Measurements from ENCODE around the gene FREM1. TPM values are rescaled to one million over a fixed set of nuclear protein-coding genes. Genes with fewer than 3 reads are reported as not detected.

Gene FREM1
- total and polyA plus RNA-seq, 2 experiments from 2014 or later, result 0.78 to 3.1 TPM

DNA sequence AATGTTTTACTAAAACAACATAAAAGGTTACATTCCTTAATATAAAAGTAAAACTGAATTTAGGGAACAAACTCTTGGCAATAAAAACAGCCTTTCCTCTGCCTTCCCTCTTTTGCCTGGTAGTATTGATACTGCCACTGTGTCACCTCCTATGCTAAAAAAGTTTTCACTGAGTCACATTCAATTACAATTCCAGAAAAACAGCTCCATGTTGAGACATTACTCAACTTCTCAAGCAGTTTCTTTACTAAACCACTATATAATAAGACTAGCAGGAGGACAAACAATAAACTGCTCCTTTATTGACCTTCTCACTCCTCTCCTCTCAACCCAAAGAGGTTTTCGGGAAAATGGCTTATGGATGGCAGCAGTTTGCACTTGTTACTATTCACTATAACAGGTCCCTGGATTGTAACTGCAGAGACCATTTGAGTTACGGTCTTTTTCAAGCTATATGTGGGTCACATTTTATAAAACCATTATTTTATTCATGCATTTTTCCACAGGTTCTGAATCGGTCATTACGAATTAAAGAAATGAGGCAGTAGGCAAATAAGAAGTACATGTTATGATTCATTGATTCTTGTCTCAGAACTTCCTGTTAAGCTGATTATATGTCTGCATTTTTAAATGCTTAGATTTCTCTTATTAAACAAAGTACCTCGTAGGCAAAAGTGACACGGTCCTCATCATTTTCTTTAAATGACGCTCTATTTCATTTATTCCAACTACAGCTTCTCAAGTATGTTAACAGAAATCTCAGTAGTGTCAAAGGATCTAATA lies 219.1 kb downstream of the FREM1 start:
- Mint-ChIP-seq H3K4me3 (peak overlapping the region; percentile 36; the same call in 2 of the 3 replicates), H3K27ac (no peak overlapping the region), H3K36me3 (ENCODE audit: low read depth) (peaks cover 32% of the 10 kb centered on the region), H3K9me3 (no peaks in the 10 kb centered on the region), H3K4me1 (peaks cover 21% of the 10 kb centered on the region), H3K27me3 (ENCODE audit: insufficient read depth, low read depth, poor library complexity) (peaks cover 7% of the 10 kb centered on the region)
- Histone ChIP-seq H3K4me3 (no peak overlapping the region), H3K27me3 (ENCODE audit: insufficient read depth) (peaks cover 5% of the 10 kb centered on the region; the same call in 1 of the 2 replicates), H3K4me2 (no peak overlapping the region), H3K4me1 (ENCODE audit: insufficient read depth) (peaks cover 12% of the 10 kb centered on the region; the same call in 1 of the 2 replicates), H3K9me2 (ENCODE audit: insufficient read depth) (no peaks in the 10 kb centered on the region), H4K20me1 (replicated peaks; ENCODE audit: insufficient read depth) (no peaks in the 10 kb centered on the region), H3K27ac (ENCODE audit: low read depth) (no peak overlapping the region), H3K36me3 (ENCODE audit: insufficient read depth) (no peaks in the 10 kb centered on the region), H2AFZ (no peak overlapping the region), H3F3A (replicated peaks; ENCODE audit: low read depth) (0 out of 2 replicates have a peak, but pooled peaks cover 3% of the 10 kb centered on the region), H3K79me2 (replicated peaks; ENCODE audit: insufficient read depth) (peaks cover 20% of the 10 kb centered on the region)
- DNase-seq (ENCODE audit: low spot score) (no peak), ATAC-seq (no peak)
- TF ChIP-seq, protein P1, sequence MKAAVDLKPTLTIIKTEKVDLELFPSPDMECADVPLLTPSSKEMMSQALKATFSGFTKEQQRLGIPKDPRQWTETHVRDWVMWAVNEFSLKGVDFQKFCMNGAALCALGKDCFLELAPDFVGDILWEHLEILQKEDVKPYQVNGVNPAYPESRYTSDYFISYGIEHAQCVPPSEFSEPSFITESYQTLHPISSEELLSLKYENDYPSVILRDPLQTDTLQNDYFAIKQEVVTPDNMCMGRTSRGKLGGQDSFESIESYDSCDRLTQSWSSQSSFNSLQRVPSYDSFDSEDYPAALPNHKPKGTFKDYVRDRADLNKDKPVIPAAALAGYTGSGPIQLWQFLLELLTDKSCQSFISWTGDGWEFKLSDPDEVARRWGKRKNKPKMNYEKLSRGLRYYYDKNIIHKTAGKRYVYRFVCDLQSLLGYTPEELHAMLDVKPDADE (IDR thresholded peaks at IDR 0.05), result no peak

DNA sequence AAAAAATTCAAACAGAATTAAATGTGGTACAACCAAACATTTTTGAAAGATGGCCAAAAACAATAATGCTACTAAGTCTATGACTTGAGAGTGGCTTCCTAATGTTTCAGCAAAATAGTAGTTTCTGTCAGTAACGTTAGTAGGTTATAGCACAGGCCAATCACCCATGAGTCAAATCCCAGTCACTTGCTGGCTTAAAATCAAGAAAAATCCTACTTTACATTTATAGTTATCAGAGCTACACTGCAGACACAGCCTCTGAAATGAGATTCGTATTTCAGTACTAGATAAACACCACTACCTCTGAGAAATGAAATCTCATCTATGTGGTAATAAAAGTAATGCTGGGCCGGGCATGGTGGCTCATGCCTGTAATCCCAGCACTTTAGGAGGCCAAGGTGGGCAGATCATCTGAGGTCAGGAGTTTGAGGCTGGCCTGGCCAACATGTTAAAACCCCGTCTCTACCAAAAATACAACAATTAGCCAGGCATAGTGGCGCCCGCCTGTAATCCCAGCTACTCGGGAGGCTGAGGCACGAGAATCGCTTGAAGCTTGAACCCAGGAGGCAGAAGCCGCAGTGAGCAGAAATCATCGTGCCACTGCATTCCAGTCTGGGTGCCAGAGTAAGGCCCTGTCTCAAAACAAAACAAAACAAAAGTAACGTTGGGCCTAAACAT lies 223.0 kb downstream of the FREM1 start:
- Mint-ChIP-seq H3K27ac (no peak overlapping the region), H3K4me1 (peaks cover 8% of the 10 kb centered on the region; the same call in 2 of the 3 replicates), H3K27me3 (ENCODE audit: insufficient read depth, low read depth, poor library complexity) (peaks cover 2% of the 10 kb centered on the region), H3K9me3 (peaks cover 4% of the 10 kb centered on the region; the same call in 2 of the 3 replicates), H3K36me3 (ENCODE audit: low read depth) (peaks cover 43% of the 10 kb centered on the region; the same call in 2 of the 3 replicates), H3K4me3 (no peak overlapping the region)
- no peak overlapping the region for H3K4me3 ChIP-seq
- H3F3A ChIP-seq (replicated peaks; ENCODE audit: low read depth), result no peaks in the 10 kb centered on the region
- no peak overlapping the region for H3K27ac ChIP-seq (ENCODE audit: low read depth)
- H2AFZ ChIP-seq, result no peak overlapping the region
- ATAC-seq (no peak), DNase-seq (ENCODE audit: low spot score) (no peak)
- 0 out of 2 replicates have a peak, but pooled peaks cover 3% of the 10 kb centered on the region for H3K4me1 ChIP-seq (ENCODE audit: insufficient read depth)
- no peaks in the 10 kb centered on the region for H4K20me1 ChIP-seq (replicated peaks; ENCODE audit: insufficient read depth)
- H3K4me2 ChIP-seq, result no peak overlapping the region
- no peaks in the 10 kb centered on the region for H3K9me2 ChIP-seq (ENCODE audit: insufficient read depth)
- H3K79me2 ChIP-seq (replicated peaks; ENCODE audit: insufficient read depth), result peaks cover 26% of the 10 kb centered on the region
- H3K36me3 ChIP-seq (ENCODE audit: insufficient read depth), result 0 out of 2 replicates have a peak, but pooled peaks cover 3% of the 10 kb centered on the region
- H3K27me3 ChIP-seq (ENCODE audit: insufficient read depth), result no peaks in the 10 kb centered on the region
- TF ChIP-seq ZNF331 (CRISPR knock-in tag; IDR thresholded peaks at IDR 0.05; ENCODE audit: low read depth), result no peak
- TF ChIP-seq JUNB (IDR thresholded peaks at IDR 0.05; ENCODE audit: unreplicated experiment), result no peak
- no peak for TF ChIP-seq EZH2 (IDR thresholded peaks at IDR 0.05; ENCODE audit: low read depth, unreplicated experiment)
- no peak for TF ChIP-seq NANOG (IDR thresholded peaks at IDR 0.05; ENCODE audit: borderline replicate concordance)
- TF ChIP-seq, protein P2, sequence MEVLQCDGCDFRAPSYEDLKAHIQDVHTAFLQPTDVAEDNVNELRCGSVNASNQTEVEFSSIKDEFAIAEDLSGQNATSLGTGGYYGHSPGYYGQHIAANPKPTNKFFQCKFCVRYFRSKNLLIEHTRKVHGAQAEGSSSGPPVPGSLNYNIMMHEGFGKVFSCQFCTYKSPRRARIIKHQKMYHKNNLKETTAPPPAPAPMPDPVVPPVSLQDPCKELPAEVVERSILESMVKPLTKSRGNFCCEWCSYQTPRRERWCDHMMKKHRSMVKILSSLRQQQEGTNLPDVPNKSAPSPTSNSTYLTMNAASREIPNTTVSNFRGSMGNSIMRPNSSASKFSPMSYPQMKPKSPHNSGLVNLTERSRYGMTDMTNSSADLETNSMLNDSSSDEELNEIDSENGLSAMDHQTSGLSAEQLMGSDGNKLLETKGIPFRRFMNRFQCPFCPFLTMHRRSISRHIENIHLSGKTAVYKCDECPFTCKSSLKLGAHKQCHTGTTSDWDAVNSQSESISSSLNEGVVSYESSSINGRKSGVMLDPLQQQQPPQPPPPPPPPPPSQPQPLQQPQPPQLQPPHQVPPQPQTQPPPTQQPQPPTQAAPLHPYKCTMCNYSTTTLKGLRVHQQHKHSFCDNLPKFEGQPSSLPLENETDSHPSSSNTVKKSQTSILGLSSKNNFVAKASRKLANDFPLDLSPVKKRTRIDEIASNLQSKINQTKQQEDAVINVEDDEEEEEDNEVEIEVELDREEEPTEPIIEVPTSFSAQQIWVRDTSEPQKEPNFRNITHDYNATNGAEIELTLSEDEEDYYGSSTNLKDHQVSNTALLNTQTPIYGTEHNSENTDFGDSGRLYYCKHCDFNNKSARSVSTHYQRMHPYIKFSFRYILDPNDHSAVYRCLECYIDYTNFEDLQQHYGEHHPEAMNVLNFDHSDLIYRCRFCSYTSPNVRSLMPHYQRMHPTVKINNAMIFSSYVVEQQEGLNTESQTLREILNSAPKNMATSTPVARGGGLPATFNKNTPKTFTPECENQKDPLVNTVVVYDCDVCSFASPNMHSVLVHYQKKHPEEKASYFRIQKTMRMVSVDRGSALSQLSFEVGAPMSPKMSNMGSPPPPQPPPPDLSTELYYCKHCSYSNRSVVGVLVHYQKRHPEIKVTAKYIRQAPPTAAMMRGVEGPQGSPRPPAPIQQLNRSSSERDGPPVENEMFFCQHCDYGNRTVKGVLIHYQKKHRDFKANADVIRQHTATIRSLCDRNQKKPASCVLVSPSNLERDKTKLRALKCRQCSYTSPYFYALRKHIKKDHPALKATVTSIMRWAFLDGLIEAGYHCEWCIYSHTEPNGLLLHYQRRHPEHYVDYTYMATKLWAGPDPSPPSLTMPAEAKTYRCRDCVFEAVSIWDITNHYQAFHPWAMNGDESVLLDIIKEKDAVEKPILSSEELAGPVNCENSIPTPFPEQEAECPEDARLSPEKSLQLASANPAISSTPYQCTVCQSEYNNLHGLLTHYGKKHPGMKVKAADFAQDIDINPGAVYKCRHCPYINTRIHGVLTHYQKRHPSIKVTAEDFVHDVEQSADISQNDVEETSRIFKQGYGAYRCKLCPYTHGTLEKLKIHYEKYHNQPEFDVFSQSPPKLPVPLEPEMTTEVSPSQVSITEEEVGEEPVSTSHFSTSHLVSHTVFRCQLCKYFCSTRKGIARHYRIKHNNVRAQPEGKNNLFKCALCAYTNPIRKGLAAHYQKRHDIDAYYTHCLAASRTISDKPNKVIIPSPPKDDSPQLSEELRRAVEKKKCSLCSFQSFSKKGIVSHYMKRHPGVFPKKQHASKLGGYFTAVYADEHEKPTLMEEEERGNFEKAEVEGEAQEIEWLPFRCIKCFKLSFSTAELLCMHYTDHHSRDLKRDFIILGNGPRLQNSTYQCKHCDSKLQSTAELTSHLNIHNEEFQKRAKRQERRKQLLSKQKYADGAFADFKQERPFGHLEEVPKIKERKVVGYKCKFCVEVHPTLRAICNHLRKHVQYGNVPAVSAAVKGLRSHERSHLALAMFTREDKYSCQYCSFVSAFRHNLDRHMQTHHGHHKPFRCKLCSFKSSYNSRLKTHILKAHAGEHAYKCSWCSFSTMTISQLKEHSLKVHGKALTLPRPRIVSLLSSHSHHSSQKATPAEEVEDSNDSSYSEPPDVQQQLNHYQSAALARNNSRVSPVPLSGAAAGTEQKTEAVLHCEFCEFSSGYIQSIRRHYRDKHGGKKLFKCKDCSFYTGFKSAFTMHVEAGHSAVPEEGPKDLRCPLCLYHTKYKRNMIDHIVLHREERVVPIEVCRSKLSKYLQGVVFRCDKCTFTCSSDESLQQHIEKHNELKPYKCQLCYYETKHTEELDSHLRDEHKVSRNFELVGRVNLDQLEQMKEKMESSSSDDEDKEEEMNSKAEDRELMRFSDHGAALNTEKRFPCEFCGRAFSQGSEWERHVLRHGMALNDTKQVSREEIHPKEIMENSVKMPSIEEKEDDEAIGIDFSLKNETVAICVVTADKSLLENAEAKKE (CRISPR knock-in tag; IDR thresholded peaks at IDR 0.05), result no peak
- no peak for TF ChIP-seq CREB1 (CRISPR knock-in tag; IDR thresholded peaks at IDR 0.05; ENCODE audit: low read depth)
- TF ChIP-seq, protein P3, sequence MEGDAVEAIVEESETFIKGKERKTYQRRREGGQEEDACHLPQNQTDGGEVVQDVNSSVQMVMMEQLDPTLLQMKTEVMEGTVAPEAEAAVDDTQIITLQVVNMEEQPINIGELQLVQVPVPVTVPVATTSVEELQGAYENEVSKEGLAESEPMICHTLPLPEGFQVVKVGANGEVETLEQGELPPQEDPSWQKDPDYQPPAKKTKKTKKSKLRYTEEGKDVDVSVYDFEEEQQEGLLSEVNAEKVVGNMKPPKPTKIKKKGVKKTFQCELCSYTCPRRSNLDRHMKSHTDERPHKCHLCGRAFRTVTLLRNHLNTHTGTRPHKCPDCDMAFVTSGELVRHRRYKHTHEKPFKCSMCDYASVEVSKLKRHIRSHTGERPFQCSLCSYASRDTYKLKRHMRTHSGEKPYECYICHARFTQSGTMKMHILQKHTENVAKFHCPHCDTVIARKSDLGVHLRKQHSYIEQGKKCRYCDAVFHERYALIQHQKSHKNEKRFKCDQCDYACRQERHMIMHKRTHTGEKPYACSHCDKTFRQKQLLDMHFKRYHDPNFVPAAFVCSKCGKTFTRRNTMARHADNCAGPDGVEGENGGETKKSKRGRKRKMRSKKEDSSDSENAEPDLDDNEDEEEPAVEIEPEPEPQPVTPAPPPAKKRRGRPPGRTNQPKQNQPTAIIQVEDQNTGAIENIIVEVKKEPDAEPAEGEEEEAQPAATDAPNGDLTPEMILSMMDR (conservative IDR thresholded peaks at IDR 0.05; ENCODE audit: low read depth in 2 of 2), result no peak
- TF ChIP-seq, protein P1 (IDR thresholded peaks at IDR 0.05), result no peak
